ENCODE results near the gene PFKFB3.
"Not testable (repeated sequence)": the region's sequence is repeated elsewhere in the genome, so short reads cannot be mapped to it uniquely, and the experiment has no call there.

The PFKFB3 gene

GRCh38 chr10:6275022-6275997 lies 72.6 kb downstream of the PFKFB3 start:
- DNase-seq: no peak

- DNase-seq: no peak
Observed at GRCh38 chr10:6276356-6276755, 73.6 kb downstream of the PFKFB3 start.

- DNase-seq: no peak
Observed at GRCh38 chr10:6278519-6279120, 75.9 kb downstream of the PFKFB3 start.

- DNase-seq: no peak
Observed at GRCh38 chr10:6279540-6280267, 77.0 kb downstream of the PFKFB3 start.

- DNase-seq: no peak
Observed at GRCh38 chr10:6280291-6280690, 77.6 kb downstream of the PFKFB3 start.

- no peak for DNase-seq
Observed at GRCh38 chr10:6282454-6282958, 79.8 kb downstream of the PFKFB3 start.

GRCh38 chr10:6283655-6284054 lies 80.9 kb downstream of the PFKFB3 start:
- no peak for DNase-seq

GRCh38 chr10:6290621-6291020 lies 87.9 kb downstream of the PFKFB3 start:
- not testable (repeated sequence) for DNase-seq

- no peak for DNase-seq
Observed at GRCh38 chr10:6292741-6293151, 90.0 kb downstream of the PFKFB3 start.

- DNase-seq: not testable (repeated sequence)
Observed at GRCh38 chr10:6296425-6296824, 93.7 kb downstream of the PFKFB3 start.

- DNase-seq: no peak
Observed at GRCh38 chr10:6296828-6297251, 94.1 kb downstream of the PFKFB3 start.

- no peak for DNase-seq
Observed at GRCh38 chr10:6297522-6297921, 94.8 kb downstream of the PFKFB3 start.

GRCh38 chr10:6297951-6298381 lies 95.2 kb downstream of the PFKFB3 start:
- DNase-seq: no peak

GRCh38 chr10:6298428-6298827 lies 95.7 kb downstream of the PFKFB3 start:
- no peak for DNase-seq

GRCh38 chr10:6299234-6299633 lies 96.5 kb downstream of the PFKFB3 start:
- no peak for DNase-seq

- DNase-seq: no peak
Observed at GRCh38 chr10:6299743-6300105, 97.0 kb downstream of the PFKFB3 start.

GRCh38 chr10:6300106-6300783 lies 97.5 kb downstream of the PFKFB3 start:
- DNase-seq: no peak

- no peak for DNase-seq
Observed at GRCh38 chr10:6300784-6301460, 98.2 kb downstream of the PFKFB3 start.

GRCh38 chr10:6301488-6302075 lies 98.8 kb downstream of the PFKFB3 start:
- no peak for DNase-seq
